GM18507 (cell line): ENCODE measurements around the gene ECI1.

Experiments used
- DNase-seq: peaks from one replicate; pipeline ENCODE4 v3.0.0; 2011; ENCODE audit warnings: low read depth; ENCODE audit not compliant: insufficient read length; ENCODE audit errors: extremely low spot score
- FAIRE-seq: peaks from 2 replicates; lab custom pipeline; 2011; peaks lifted over from hg19 to GRCh38; lab: Jason Lieb, UNC

Gene ECI1

GRCh38 chr16:2223221-2223941 lies 28.0 kb downstream of the ECI1 start, which contains the start of gene E4F1:
E4F1 (plus strand) TSS chr16:2223591; CDS start chr16:2223614, 23 bp downstream.
- peak; percentile 100 for DNase-seq
- FAIRE-seq: peak; percentile 99

GRCh38 chr16:2216330-2216729 lies 35.1 kb downstream of the ECI1 start:
- FAIRE-seq: no peak

GRCh38 chr16:2214719-2214968 lies 36.7 kb downstream of the ECI1 start, which contains the start of gene PGP:
PGP (minus strand) TSS chr16:2214840; CDS start chr16:2214777, 63 bp downstream.
- FAIRE-seq: no peak
- no peak for DNase-seq

More at GRCh38 chr16:2216330-2216729, 35.1 kb downstream of the ECI1 start:
- DNase-seq: no peak

DNA sequence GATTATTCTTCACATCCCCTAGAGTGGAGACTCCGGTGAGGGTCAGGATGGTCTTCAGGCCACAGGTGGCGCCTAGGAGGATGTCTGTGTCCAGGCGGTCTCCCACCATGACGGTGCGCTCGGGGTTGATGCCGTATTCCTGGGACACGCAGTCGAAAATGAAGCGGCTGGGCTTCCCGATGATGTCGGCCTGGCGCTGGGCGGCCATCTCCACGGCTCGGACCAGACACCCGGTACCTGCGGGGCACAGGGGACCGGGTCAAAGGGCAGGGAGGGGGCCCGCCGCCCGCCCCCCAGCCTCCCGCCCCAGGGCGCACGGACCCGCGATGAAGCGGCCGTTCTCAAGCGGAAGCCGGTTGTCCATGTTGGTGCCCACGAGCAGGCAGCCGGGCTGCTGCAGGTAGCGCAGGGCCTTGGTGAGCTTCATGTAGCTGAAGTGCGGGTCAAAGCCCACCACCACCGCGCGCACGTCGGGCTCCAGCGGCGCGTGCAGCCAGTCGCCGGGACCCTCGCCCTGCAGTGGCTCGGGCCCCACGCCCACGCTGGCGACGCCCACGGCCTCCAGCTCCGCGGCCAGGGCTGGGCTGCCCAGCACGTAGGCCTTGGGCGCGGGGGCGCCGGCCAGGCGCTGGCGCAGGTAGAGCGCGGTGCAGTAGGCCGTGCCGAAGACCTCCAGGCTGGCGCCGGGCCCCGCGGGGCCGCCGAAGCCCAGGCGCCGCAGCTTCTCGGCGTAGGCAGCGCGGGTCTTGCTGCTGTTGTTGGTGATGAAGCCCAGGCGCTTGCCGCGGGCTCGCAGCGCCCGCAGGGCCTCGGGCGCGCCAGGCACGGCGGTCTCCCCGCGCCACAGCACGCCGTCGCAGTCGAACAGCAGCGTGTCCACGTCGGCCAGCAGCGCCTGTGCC lies 37.3 kb downstream of the ECI1 start:
- no peak for DNase-seq
- no peak for FAIRE-seq

GRCh38 chr16:2212362-2213324 lies 38.7 kb downstream of the ECI1 start:
- DNase-seq (no peak), FAIRE-seq (no peak)

- FAIRE-seq: no peak
- no peak for DNase-seq
These were observed 39.5 kb downstream of the ECI1 start for GRCh38 chr16:2211923-2212347.

DNA sequence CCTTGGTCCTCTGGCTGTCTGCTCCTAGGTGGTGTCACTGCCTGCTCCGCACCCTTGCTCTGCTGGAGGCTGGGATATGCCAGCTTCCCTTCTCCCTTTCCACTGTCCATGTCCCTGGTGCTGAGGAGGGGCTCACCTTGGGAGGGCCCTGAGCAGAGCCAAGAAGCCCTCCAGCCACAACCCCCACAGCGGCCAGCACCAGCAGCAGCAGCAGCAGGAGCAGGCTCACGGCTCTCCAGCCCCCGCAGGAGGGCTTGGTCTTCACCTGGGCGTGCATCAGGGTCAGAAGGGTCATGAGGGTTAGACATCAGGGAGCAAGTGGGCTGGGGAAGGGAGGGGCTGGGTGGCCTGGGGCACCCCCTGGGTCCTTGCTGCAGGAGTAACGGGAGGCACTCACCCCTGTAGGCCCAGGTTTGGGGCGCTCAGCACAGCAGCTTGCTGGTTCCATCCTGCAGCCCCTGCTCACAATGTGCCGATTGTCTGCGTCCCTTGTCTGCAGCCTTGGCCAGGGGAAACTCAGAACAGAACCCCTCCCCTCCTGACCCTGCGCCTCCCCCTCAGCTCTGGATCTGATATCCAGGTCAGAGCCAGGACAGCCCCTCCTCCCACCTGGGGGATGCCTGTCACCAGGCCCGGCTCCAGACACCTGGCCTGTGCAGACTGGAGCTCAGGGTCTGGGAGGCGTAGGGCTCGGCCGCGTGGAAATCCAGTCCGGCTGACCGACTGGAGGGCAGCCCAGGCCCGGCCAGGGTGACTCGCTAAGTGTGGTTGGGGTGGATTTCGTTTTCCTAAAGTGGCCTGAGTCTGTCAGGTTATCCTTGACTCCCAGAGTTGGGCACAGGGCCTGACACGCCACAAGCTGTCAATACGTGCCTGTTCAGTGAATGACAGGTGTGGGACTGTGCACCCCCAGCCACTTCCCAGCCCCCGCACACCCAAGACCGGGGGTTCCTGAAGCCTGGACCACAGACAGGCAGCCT lies 40.7 kb downstream of the ECI1 start, which contains the start of gene BRICD5:
Gene BRICD5 (minus strand): TSS at position 478 of the 980 bp plus-strand sequence. CDS start 30 bp downstream, at position 448.
- DNase-seq (no peak), FAIRE-seq (no peak)

GRCh38 chr16:2210009-2210332 lies 41.4 kb downstream of the ECI1 start:
- DNase-seq: no peak
- no peak for FAIRE-seq

- DNase-seq (no peak), FAIRE-seq (no peak)
These were observed 42.0 kb downstream of the ECI1 start for GRCh38 chr16:2209258-2210008.

GRCh38 chr16:2208772-2209171 lies 42.6 kb downstream of the ECI1 start:
- DNase-seq: no peak
- FAIRE-seq: no peak

DNA sequence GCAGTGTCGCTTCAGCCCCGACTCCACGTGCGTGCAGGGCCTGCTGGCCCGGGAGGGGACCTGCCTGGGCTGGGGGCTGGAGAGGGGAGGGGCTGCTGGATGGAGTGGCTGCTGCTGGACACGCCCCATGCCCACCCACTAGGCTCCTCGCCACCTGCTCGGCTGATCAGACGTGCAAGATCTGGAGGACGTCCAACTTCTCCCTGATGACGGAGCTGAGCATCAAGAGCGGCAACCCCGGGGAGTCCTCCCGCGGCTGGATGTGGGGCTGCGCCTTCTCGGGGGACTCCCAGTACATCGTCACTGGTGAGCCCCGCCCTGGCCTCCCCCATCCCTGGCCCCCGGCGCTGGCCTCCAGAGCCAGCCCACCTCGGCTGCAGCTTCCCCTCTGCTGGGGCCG lies 43.1 kb downstream of the ECI1 start:
- DNase-seq (no peak), FAIRE-seq (no peak)

DNA sequence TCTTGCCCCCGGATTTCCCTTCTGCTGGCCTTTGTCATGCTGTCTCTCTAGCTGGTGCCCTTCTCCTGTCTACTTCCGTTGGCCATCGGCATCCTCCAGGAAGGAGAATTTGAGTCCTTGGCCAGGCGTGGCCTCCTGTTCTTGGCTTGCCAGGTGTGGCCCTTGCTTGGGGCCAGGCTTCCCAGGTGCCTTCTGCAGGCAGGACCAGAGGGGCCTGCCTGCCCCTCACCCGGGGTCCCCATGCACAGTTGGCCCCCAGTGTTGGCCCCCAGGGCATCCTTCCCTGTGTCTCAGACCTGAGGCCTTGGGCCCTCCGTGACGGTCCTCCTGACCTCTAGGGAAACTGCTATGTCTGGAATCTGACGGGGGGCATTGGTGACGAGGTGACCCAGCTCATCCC lies 43.5 kb downstream of the ECI1 start:
- DNase-seq (no peak), FAIRE-seq (no peak)

GRCh38 chr16:2206780-2207433 lies 44.5 kb downstream of the ECI1 start:
- FAIRE-seq: no peak

GRCh38 chr16:2206420-2206779 lies 45.0 kb downstream of the ECI1 start:
- FAIRE-seq (no peak), DNase-seq (no peak)

More at GRCh38 chr16:2206780-2207433, 44.5 kb downstream of the ECI1 start:
- DNase-seq: no peak

- FAIRE-seq (no peak), DNase-seq (no peak)
These were observed 45.4 kb downstream of the ECI1 start for GRCh38 chr16:2205967-2206313.

GRCh38 chr16:2205104-2205966 lies 46.1 kb downstream of the ECI1 start, which contains the start of gene MLST8:
MLST8 (plus strand) TSS chr16:2205454; CDS start chr16:2206086, 632 bp downstream.
- DNase-seq: peak; percentile 93
- FAIRE-seq: peak; percentile 82
